Liver (tissue), 9 donors: ENCODE measurements around the gene MIER3. TPM values are rescaled to one million over a fixed set of nuclear protein-coding genes. Genes with fewer than 3 reads are reported as not detected.

Source experiments
- DNase-seq: peaks from one replicate; pipeline ENCODE4 v3.0.0-alpha.2; 2017; ENCODE audit warnings: low spot score
- H3K27ac ChIP-seq, 2 donors: one replicate each; pipeline ENCODE4 v1.7.0; 2013; ENCODE audit warnings: inconsistent platforms in 2 of 2, low read length in 2 of 2, control low read depth in 1 of 2, low read depth in 1 of 2, mild to moderate bottlenecking in 1 of 2
- H3K27me3 ChIP-seq, 4 donors: one replicate each; pipeline versions ENCODE4 v1.6.1 to v1.7.0; 2013; ENCODE audit warnings: low read length in 3 of 4, inconsistent platforms in 1 of 4, mild to moderate bottlenecking in 1 of 4, moderate library complexity in 1 of 4; ENCODE audit not compliant: control insufficient read depth in 4 of 4, insufficient read depth in 4 of 4
- H3K36me3 ChIP-seq, 4 donors: one replicate each; pipeline versions ENCODE4 v1.6.1 to v1.7.0; 2013; ENCODE audit warnings: low read length in 3 of 4, mild to moderate bottlenecking in 3 of 4, low read depth in 1 of 4, moderate library complexity in 1 of 4; ENCODE audit not compliant: control insufficient read depth in 4 of 4, insufficient read depth in 3 of 4
- H3K4me1 ChIP-seq, 4 donors: one replicate each; pipeline versions ENCODE4 v1.6.1 to v1.7.0; 2013; ENCODE audit warnings: low read length in 3 of 4, mild to moderate bottlenecking in 3 of 4, moderate library complexity in 1 of 4; ENCODE audit not compliant: control insufficient read depth in 4 of 4, insufficient read depth in 4 of 4
- H3K4me3 ChIP-seq, 3 donors: one replicate each; pipeline versions ENCODE4 v1.6.1 to v1.7.0; 2013; ENCODE audit warnings: low read length in 3 of 3, control low read depth in 1 of 3, low read depth in 1 of 3, mild to moderate bottlenecking in 1 of 3
- H3K9ac ChIP-seq, 2 donors: one replicate each; pipeline ENCODE4 v1.7.0; 2013; ENCODE audit warnings: low read length in 2 of 2, mild to moderate bottlenecking in 2 of 2, moderate library complexity in 2 of 2, control low read depth in 1 of 2, low read depth in 1 of 2
- H3K9me3 ChIP-seq, 4 donors: one replicate each; pipeline versions ENCODE4 v1.6.1 to v1.7.0; 2013; ENCODE audit warnings: low read length in 3 of 4; ENCODE audit not compliant: control insufficient read depth in 4 of 4
- EGR1 ChIP-seq, 2 donors: IDR thresholded peaks; 2 replicates each; pipeline ENCODE4 v1.6.1; 2016 to 2018; ENCODE audit warnings: antibody characterized with exemption in 2 of 2, low read depth in 2 of 2
- FOXA1 ChIP-seq: IDR thresholded peaks from 2 replicates; pipeline ENCODE4 v1.6.1; 2016; ENCODE audit warnings: antibody characterized with exemption
- FOXA2 ChIP-seq: IDR thresholded peaks from 2 replicates; pipeline ENCODE4 v1.6.1; 2016; ENCODE audit warnings: antibody characterized with exemption
- GABPA ChIP-seq, 2 donors: IDR thresholded peaks in 1 of 2; conservative IDR thresholded peaks in 1 of 2; 2 replicates each; pipeline ENCODE4 v1.6.1; 2016; ENCODE audit warnings: antibody characterized with exemption in 2 of 2, mild to moderate bottlenecking in 1 of 2, moderate library complexity in 1 of 2
- HNF4A ChIP-seq, 2 donors: conservative IDR thresholded peaks; 2 replicates each; pipeline ENCODE4 v1.6.1; 2016; ENCODE audit warnings: antibody characterized with exemption in 2 of 2, mild to moderate bottlenecking in 2 of 2
- HNF4G ChIP-seq: IDR thresholded peaks from 2 replicates; pipeline ENCODE4 v1.6.1; 2016; ENCODE audit warnings: antibody characterized with exemption
- JUND ChIP-seq, 2 donors: IDR thresholded peaks; 2 replicates each; pipeline ENCODE4 v1.6.1; 2016; ENCODE audit warnings: antibody characterized with exemption in 2 of 2
- NR2F2 ChIP-seq: IDR thresholded peaks from 2 replicates; pipeline ENCODE4 v1.6.1; 2016; ENCODE audit warnings: antibody characterized with exemption
- RAD21 ChIP-seq, 2 donors: IDR thresholded peaks; 2 replicates each; pipeline ENCODE4 v1.6.1; 2016; ENCODE audit warnings: antibody characterized with exemption in 2 of 2, mild to moderate bottlenecking in 2 of 2
- RXRA ChIP-seq, 2 donors: IDR thresholded peaks; 2 replicates each; pipeline ENCODE4 v1.6.1; 2017 to 2018; ENCODE audit warnings: antibody characterized with exemption in 2 of 2, mild to moderate bottlenecking in 1 of 2
- SP1 ChIP-seq: IDR thresholded peaks from 2 replicates; pipeline ENCODE4 v1.6.1; 2018; ENCODE audit warnings: antibody characterized with exemption, mild to moderate bottlenecking
- TAF1 ChIP-seq: conservative IDR thresholded peaks from 2 replicates; pipeline ENCODE4 v1.6.1; 2016; ENCODE audit warnings: antibody characterized with exemption, mild to moderate bottlenecking
- YY1 ChIP-seq: IDR thresholded peaks from 2 replicates; pipeline ENCODE4 v1.6.1; 2016; ENCODE audit warnings: antibody characterized with exemption, mild to moderate bottlenecking
- WGBS: extraction: QIAGEN DNeasy Blood & Tissue Kit; methylation state at CpG from one replicate; pipeline ENCODE4 v1.1.7; 2013; 5-methylcytosine and 5-hydroxymethylcytosine counted together
- polyA plus RNA-seq, 2 donors: library from polyadenylated mRNA; stranded (reverse) in 1 of 2; unstranded in 1 of 2; fragments of 200-250 nt in 1 of 2; fragments of >200 nt in 1 of 2; fragmentation: Nextera tagmentation in 1 of 2; extraction: Ambion mirVana in 1 of 2; gene quantifications; one replicate each; pipeline versions ENCODE4 v1.2.1 to v1.2.3, GENCODE V29; 2013 to 2015
- total RNA-seq, 2 donors: library from RNA; depleted of rRNA; stranded (reverse); fragments of >200 nt; gene quantifications; one replicate each; pipeline ENCODE4 v1.2.3, GENCODE V29; 2014
- TF ChIP-seq, protein P1 (sequence below): IDR thresholded peaks from 2 replicates; pipeline ENCODE4 v1.6.1; 2016; ENCODE audit warnings: antibody characterized with exemption
- TF ChIP-seq, protein P2 (sequence below): IDR thresholded peaks from 2 replicates; pipeline ENCODE4 v1.6.1; 2016; ENCODE audit warnings: antibody characterized with exemption, mild to moderate bottlenecking
- TF ChIP-seq, protein P3 (sequence below): IDR thresholded peaks from 2 replicates; pipeline ENCODE4 v1.6.1; 2016; ENCODE audit warnings: antibody characterized with exemption
- TF ChIP-seq, protein P4 (sequence below): IDR thresholded peaks from 2 replicates; pipeline ENCODE4 v1.6.1; 2016; ENCODE audit warnings: antibody characterized with exemption
- TF ChIP-seq, protein P5 (sequence below): fragments of 150-350 bp; IDR thresholded peaks from 2 replicates; pipeline ENCODE4 v1.5.1; 2017; ENCODE audit warnings: improper control_type of control experiment, low read depth, low read length; ENCODE audit not compliant: missing input control
- donor health status: healthy.
- donor health status: healthy.
- donor health status: healthy.
- donor health status: healthy.
- donor health status: healthy.

The MIER3 gene
- total and polyA plus RNA-seq, 4 donors, result 4.1 to 15.5 (median 8.1) TPM

DNA sequence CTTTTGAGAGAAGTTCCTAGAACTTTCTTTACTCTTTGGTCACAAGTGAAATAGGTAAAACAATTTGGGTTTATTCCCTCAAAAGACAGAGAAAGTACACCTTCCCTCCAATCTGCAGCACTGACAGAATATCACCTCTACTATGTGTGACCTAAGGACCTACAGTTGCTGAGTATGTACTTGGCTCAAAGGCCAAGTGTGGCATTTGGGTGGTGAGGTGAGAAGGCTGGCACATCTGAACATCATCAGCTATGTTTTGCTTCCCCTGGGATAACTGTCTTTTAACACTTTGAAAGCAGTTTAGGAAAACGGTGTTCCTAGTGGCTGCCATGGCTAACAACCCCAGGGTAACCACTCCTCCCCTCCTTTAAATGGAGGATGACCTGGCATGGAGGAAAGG lies 17.6 kb downstream of the MIER3 start:
- no peak overlapping the region for H3K27ac ChIP-seq
- WGBS, result 92% methylated on average over 1 of the region's 1 CpG
- no peak overlapping the region for H3K9ac ChIP-seq
- no peak for TF ChIP-seq RAD21 (IDR thresholded peaks at IDR 0.05)
- TF ChIP-seq HNF4G, result no peak
- TF ChIP-seq FOXA2, result no peak
- no peak for TF ChIP-seq SP1
- TF ChIP-seq, protein P1, sequence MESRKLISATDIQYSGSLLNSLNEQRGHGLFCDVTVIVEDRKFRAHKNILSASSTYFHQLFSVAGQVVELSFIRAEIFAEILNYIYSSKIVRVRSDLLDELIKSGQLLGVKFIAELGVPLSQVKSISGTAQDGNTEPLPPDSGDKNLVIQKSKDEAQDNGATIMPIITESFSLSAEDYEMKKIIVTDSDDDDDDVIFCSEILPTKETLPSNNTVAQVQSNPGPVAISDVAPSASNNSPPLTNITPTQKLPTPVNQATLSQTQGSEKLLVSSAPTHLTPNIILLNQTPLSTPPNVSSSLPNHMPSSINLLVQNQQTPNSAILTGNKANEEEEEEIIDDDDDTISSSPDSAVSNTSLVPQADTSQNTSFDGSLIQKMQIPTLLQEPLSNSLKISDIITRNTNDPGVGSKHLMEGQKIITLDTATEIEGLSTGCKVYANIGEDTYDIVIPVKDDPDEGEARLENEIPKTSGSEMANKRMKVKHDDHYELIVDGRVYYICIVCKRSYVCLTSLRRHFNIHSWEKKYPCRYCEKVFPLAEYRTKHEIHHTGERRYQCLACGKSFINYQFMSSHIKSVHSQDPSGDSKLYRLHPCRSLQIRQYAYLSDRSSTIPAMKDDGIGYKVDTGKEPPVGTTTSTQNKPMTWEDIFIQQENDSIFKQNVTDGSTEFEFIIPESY, result no peak
- TF ChIP-seq JUND (IDR thresholded peaks at IDR 0.05), result no peak
- TF ChIP-seq FOXA1, result no peak
- no peak for TF ChIP-seq YY1
- H3K36me3 ChIP-seq, result peaks cover 5 to 65% (median 48%) of the 10 kb centered on the region in 4 donors
- no peak overlapping the region for H3K4me3 ChIP-seq
- H3K9me3 ChIP-seq, result no peaks in the 10 kb centered on the region
- H3K27me3 ChIP-seq, result no peaks in the 10 kb centered on the region
- DNase-seq, result no peak
- H3K4me1 ChIP-seq, result peaks cover 0 to 8% (median 2%) of the 10 kb centered on the region in 4 donors

GRCh38 chr5:56922922-56923321 lies 29.0 kb downstream of the MIER3 start:
- TF ChIP-seq, protein P1, result no peak
- TF ChIP-seq RXRA (IDR thresholded peaks at IDR 0.05) (no peak), FOXA1 (no peak), SP1 (no peak), JUND (IDR thresholded peaks at IDR 0.05) (no peak), EGR1 (IDR thresholded peaks at IDR 0.05; ENCODE audit: low read depth in 2 of 2) (no peak), TAF1 (no peak), NR2F2 (no peak), HNF4A (conservative IDR thresholded peaks at IDR 0.05) (no peak), RAD21 (IDR thresholded peaks at IDR 0.05) (no peak), GABPA (IDR thresholded peaks at IDR 0.05 in 1 of 2, conservative IDR thresholded peaks at IDR 0.05 in 1 of 2) (no peak)
- TF ChIP-seq, protein P2, sequence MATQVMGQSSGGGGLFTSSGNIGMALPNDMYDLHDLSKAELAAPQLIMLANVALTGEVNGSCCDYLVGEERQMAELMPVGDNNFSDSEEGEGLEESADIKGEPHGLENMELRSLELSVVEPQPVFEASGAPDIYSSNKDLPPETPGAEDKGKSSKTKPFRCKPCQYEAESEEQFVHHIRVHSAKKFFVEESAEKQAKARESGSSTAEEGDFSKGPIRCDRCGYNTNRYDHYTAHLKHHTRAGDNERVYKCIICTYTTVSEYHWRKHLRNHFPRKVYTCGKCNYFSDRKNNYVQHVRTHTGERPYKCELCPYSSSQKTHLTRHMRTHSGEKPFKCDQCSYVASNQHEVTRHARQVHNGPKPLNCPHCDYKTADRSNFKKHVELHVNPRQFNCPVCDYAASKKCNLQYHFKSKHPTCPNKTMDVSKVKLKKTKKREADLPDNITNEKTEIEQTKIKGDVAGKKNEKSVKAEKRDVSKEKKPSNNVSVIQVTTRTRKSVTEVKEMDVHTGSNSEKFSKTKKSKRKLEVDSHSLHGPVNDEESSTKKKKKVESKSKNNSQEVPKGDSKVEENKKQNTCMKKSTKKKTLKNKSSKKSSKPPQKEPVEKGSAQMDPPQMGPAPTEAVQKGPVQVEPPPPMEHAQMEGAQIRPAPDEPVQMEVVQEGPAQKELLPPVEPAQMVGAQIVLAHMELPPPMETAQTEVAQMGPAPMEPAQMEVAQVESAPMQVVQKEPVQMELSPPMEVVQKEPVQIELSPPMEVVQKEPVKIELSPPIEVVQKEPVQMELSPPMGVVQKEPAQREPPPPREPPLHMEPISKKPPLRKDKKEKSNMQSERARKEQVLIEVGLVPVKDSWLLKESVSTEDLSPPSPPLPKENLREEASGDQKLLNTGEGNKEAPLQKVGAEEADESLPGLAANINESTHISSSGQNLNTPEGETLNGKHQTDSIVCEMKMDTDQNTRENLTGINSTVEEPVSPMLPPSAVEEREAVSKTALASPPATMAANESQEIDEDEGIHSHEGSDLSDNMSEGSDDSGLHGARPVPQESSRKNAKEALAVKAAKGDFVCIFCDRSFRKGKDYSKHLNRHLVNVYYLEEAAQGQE, result no peak
- TF ChIP-seq, protein P3, sequence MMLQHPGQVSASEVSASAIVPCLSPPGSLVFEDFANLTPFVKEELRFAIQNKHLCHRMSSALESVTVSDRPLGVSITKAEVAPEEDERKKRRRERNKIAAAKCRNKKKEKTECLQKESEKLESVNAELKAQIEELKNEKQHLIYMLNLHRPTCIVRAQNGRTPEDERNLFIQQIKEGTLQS, result no peak
- TF ChIP-seq, protein P4, sequence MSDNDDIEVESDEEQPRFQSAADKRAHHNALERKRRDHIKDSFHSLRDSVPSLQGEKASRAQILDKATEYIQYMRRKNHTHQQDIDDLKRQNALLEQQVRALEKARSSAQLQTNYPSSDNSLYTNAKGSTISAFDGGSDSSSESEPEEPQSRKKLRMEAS, result no peak
- TF ChIP-seq, protein P5, sequence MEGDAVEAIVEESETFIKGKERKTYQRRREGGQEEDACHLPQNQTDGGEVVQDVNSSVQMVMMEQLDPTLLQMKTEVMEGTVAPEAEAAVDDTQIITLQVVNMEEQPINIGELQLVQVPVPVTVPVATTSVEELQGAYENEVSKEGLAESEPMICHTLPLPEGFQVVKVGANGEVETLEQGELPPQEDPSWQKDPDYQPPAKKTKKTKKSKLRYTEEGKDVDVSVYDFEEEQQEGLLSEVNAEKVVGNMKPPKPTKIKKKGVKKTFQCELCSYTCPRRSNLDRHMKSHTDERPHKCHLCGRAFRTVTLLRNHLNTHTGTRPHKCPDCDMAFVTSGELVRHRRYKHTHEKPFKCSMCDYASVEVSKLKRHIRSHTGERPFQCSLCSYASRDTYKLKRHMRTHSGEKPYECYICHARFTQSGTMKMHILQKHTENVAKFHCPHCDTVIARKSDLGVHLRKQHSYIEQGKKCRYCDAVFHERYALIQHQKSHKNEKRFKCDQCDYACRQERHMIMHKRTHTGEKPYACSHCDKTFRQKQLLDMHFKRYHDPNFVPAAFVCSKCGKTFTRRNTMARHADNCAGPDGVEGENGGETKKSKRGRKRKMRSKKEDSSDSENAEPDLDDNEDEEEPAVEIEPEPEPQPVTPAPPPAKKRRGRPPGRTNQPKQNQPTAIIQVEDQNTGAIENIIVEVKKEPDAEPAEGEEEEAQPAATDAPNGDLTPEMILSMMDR, result no peak

More at GRCh38 chr5:56922922-56923321, 29.0 kb downstream of the MIER3 start:
- no peaks in the 10 kb centered on the region for H3K27me3 ChIP-seq
- WGBS, result 96% methylated on average over 6 of the region's 6 CpGs
- H3K9ac ChIP-seq, result no peak overlapping the region
- no peak overlapping the region for H3K4me3 ChIP-seq
- no peak for DNase-seq
- H3K9me3 ChIP-seq, result no peaks in the 10 kb centered on the region
- peaks cover 2 to 9% (median 7%) of the 10 kb centered on the region in 4 donors for H3K4me1 ChIP-seq
- peaks cover 5 to 36% (median 30%) of the 10 kb centered on the region in 4 donors for H3K36me3 ChIP-seq
- no peak overlapping the region for H3K27ac ChIP-seq
